GM23248 (cell line): ENCODE data around the gene DMRTC2. TPM values are rescaled to one million over a fixed set of nuclear protein-coding genes. Genes with fewer than 3 reads are reported as not detected.

Experiments
- DNase-seq: peaks from one replicate; pipeline ENCODE4 v3.0.0-alpha.2; 2015
- H2AFZ ChIP-seq: fragments of 200-600 bp; sonication (generic); 2 replicates; pipeline ENCODE4 v1.6.1; 2016; ENCODE audit warnings: antibody characterized with exemption
- H3F3A ChIP-seq: fragments of 200-600 bp; sonication (generic); 2 replicates; pipeline ENCODE4 v1.6.1; 2016; ENCODE audit warnings: mild to moderate bottlenecking, antibody characterized with exemption, mixed run types; ENCODE audit not compliant: insufficient read depth
- H3K27ac ChIP-seq: fragments of 200-600 bp; sonication (generic); 2 replicates; pipeline ENCODE4 v1.5.1; 2016; ENCODE audit warnings: mild to moderate bottlenecking
- H3K27me3 ChIP-seq: fragments of 200-600 bp; sonication (generic); replicated peaks from 2 replicates; pipeline ENCODE4 v1.6.1; 2016; ENCODE audit warnings: mild to moderate bottlenecking; ENCODE audit not compliant: insufficient read depth
- H3K36me3 ChIP-seq: fragments of 200-600 bp; sonication (generic); 2 replicates; pipeline ENCODE4 v1.6.1; 2016; ENCODE audit warnings: low read depth, mild to moderate bottlenecking
- H3K4me1 ChIP-seq: fragments of 200-600 bp; sonication (generic); 2 replicates; pipeline ENCODE4 v1.6.1; 2016; ENCODE audit warnings: mild to moderate bottlenecking; ENCODE audit not compliant: insufficient read depth
- H3K4me2 ChIP-seq: fragments of 200-600 bp; sonication (generic); one replicate; pipeline ENCODE4 v1.6.1; 2016; ENCODE audit warnings: mild to moderate bottlenecking; ENCODE audit not compliant: unreplicated experiment
- H3K4me3 ChIP-seq: fragments of 200-600 bp; sonication (generic); 2 replicates; pipeline ENCODE4 v1.5.1; 2016; ENCODE audit warnings: mild to moderate bottlenecking
- H3K79me2 ChIP-seq: fragments of 200-600 bp; sonication (generic); 2 replicates; pipeline ENCODE4 v1.6.1; 2016; ENCODE audit warnings: mild to moderate bottlenecking; ENCODE audit not compliant: insufficient read depth
- H3K9ac ChIP-seq: fragments of 200-600 bp; sonication (generic); 2 replicates; pipeline ENCODE4 v1.6.1; 2016; ENCODE audit warnings: mild to moderate bottlenecking
- H3K9me2 ChIP-seq: fragments of 200-600 bp; sonication (generic); 2 replicates; pipeline ENCODE4 v1.6.1; 2016; ENCODE audit warnings: mixed run types, mild to moderate bottlenecking, moderate library complexity; ENCODE audit not compliant: insufficient read depth
- H3K9me3 ChIP-seq: fragments of 200-600 bp; sonication (generic); one replicate; pipeline ENCODE4 v1.6.1; 2017; ENCODE audit warnings: low read depth
- H4K20me1 ChIP-seq: fragments of 200-600 bp; sonication (generic); 2 replicates; pipeline ENCODE4 v1.6.0; 2016; ENCODE audit not compliant: insufficient read depth
- EZH2 ChIP-seq: fragments of 200-600 bp; sonication (generic); IDR thresholded peaks from 2 replicates; pipeline ENCODE4 v1.6.1; 2018; ENCODE audit warnings: antibody characterized with exemption, mild to moderate bottlenecking; ENCODE audit not compliant: insufficient read depth, poor library complexity, severe bottlenecking
- EZH2phosphoT487 ChIP-seq: fragments of 200-600 bp; sonication (generic); IDR thresholded peaks from 2 replicates; pipeline ENCODE4 v1.6.1; 2018; ENCODE audit warnings: antibody characterized with exemption, moderate library complexity, mild to moderate bottlenecking, low read depth; ENCODE audit not compliant: insufficient read depth
- WGBS, 2 experiments: methylation state at CpG; one replicate each; pipeline ENCODE4 v1.1.6; 2015 to 2017; ENCODE audit warnings: low lambda C conversion rate in 2 of 2, low coverage in 1 of 2; ENCODE audit errors: missing lambda C conversion rate in 2 of 2; 5-methylcytosine and 5-hydroxymethylcytosine counted together
- in situ Hi-C: fragments of 300-500 bp; cut with MboI; formaldehyde crosslinking; loops from 2 replicates; pipeline ENCODE4 v1.15.0; 2020
- polyA plus RNA-seq: library from polyadenylated mRNA; unstranded; fragments of >200 nt; fragmentation: Nextera tagmentation; extraction: Ambion mirVana; gene quantifications from 2 replicates; pipeline ENCODE4 v1.2.1, GENCODE V29; 2016
- total RNA-seq: library from RNA; depleted of rRNA; stranded (reverse); fragments of >200 nt; shearing (Covaris generic); gene quantifications from 2 replicates; pipeline ENCODE4 v1.2.3, GENCODE V29; 2014

Gene DMRTC2
- total and polyA plus RNA-seq, 2 experiments from 2014 or later, result not detected

DNA sequence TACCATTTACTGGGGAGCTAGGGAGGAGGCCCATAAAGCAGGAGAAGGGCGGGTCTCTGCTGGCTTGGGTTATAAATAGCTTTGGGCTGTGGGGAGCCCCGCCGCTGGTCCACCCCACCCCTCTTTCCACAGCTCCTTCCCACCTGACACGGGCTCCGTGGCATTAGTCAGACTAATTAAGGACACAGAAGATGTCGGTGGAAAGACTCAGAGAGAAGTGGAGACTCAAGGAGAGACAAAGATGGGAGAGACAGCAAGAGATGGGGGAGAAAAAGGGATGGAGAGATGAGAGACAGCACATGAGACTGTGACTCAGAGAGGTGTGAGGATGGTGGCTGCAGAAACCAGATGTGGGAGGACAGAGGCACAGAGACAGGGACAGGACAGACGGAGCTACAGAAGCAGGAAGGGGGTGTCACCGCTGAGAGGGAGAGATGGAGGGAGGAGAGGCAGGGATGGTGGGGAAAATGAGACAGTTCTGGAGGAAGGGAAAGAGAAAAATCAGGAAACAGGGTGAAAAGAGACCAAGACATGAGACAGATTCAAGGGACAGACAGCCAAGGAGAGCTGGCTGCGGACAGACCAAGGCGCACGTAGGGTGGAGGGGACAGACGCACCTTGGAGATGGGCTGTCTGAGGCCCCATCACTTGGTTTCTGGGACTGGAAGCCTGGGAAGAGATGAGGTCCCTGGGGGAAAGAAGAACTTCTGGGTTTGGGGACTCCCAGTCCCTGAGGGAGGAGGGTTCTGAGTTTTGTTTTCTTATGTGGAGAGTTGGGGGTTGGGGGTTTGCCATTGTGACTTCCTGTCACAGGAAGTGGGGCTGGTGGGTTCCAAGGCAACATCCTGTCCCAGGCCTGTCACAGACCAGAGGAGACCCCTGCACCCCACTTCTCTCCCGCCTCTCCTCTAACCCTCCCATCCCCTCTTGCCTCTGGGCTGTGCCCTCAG, 42.2 kb downstream of the DMRTC2 start:
- Histone ChIP-seq H4K20me1 (no peaks in the 10 kb centered on the region), H3K4me2 (peak overlapping the region; percentile 42), H3K9me2 (no peaks in the 10 kb centered on the region), H3K79me2 (peaks cover 69% of the 10 kb centered on the region), H3K9ac (0 out of 2 replicates have a peak overlapping the region, but pooled peaks have one; percentile 18), H3K36me3 (no peaks in the 10 kb centered on the region; the same call in 1 of the 2 replicates), H3K4me1 (peaks cover 11% of the 10 kb centered on the region), H2AFZ (no peak overlapping the region), H3K27ac (no peak overlapping the region), H3K4me3 (no peak overlapping the region), H3K27me3 (no peaks in the 10 kb centered on the region), H3F3A (peaks cover 11% of the 10 kb centered on the region), H3K9me3 (no peaks in the 10 kb centered on the region)
- no peak for DNase-seq
- 81 to 82% methylated on average over 12 to 13 of the region's 13 CpGs for WGBS, 2 experiments
- TF ChIP-seq EZH2phosphoT487 (no peak), EZH2 (no peak)
- in situ Hi-C loops, result no loop called here

DNA sequence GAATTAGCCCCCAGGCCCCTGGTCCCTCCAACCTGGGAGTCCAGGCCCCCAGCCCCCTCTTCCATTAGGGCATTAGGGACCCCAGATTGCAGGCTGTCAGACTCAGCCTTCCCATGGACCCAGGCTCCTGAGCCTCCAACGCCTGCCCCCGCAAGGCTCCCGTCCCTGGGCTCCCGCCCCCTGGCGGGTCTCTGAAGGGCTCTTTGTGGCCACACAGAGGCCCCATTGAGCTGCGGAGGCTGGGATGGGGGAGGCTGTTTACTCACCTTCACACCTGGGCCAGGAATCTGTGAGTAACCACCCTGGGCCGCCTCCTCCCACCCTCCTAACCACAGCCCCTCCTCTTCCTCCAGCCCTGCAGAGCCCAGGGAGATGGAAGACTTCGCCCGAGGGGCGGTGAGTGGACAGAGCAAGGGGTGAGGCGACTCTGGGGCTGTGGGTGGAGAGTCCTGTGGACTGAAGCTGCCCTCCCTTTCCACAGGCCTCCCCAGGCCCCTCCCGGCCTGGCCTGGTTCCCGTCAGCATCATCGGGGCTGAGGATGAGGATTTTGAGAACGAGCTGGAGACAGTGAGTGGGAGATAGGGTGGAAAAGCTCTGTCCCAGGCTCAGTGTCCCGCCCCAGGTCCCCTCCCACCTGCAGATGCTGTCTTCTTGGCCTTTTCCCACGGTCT, 43.0 kb downstream of the DMRTC2 start:
- peak; percentile 49 for DNase-seq
- H4K20me1 ChIP-seq, result no peaks in the 10 kb centered on the region
- TF ChIP-seq EZH2 (no peak), EZH2phosphoT487 (no peak)
- H2AFZ ChIP-seq, result no peak overlapping the region
- no peak overlapping the region for H3K27ac ChIP-seq
- peaks cover 69% of the 10 kb centered on the region for H3K79me2 ChIP-seq
- no peaks in the 10 kb centered on the region for H3K9me2 ChIP-seq
- peaks cover 6% of the 10 kb centered on the region; the same call in 1 of the 2 replicates for H3F3A ChIP-seq
- peaks cover 11% of the 10 kb centered on the region for H3K4me1 ChIP-seq
- no peak overlapping the region for H3K9ac ChIP-seq
- H3K27me3 ChIP-seq, result no peaks in the 10 kb centered on the region
- no peaks in the 10 kb centered on the region; the same call in 1 of the 2 replicates for H3K36me3 ChIP-seq
- H3K4me2 ChIP-seq, result no peak overlapping the region
- H3K4me3 ChIP-seq, result no peak overlapping the region
- in situ Hi-C loops, result no loop called here
- H3K9me3 ChIP-seq, result no peaks in the 10 kb centered on the region
- 66 to 72% methylated on average over 14 to 16 of the region's 17 CpGs for WGBS, 2 experiments

DNA sequence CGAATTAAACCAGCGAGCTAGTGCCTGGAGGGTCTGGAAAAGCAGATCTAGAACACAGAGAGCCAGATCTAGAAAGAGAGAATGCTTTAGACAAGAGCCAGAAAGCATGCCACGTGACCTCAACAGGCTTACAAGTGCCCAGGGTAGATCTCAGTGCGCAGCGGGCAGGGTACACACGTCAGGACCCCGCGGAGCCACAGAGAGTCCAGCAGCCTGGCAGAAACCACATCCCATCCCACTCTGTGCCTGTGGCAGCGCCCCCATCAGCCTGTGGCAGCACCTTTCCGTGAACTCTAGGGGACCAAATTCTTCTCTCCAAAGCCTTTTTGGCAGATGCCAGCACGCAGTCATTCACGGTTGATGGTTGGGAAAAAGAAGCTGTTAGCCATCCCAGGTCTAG, 44.1 kb downstream of the DMRTC2 start:
- Histone ChIP-seq H3K4me3 (no peak overlapping the region), H3K9ac (no peak overlapping the region), H3K4me1 (peaks cover 11% of the 10 kb centered on the region), H3K9me2 (no peaks in the 10 kb centered on the region), H3K4me2 (no peak overlapping the region), H3F3A (no peaks in the 10 kb centered on the region; the same call in 1 of the 2 replicates), H3K27ac (no peak overlapping the region), H3K27me3 (no peaks in the 10 kb centered on the region), H4K20me1 (no peaks in the 10 kb centered on the region), H3K36me3 (no peaks in the 10 kb centered on the region; the same call in 1 of the 2 replicates), H3K9me3 (no peaks in the 10 kb centered on the region), H2AFZ (no peak overlapping the region), H3K79me2 (peaks cover 69% of the 10 kb centered on the region)
- no peak for TF ChIP-seq EZH2
- TF ChIP-seq EZH2phosphoT487, result no peak
- DNase-seq, result no peak
- in situ Hi-C loops, result no loop called here
- 90 to 91% methylated on average over 12 of the region's 12 CpGs for WGBS, 2 experiments

DNA sequence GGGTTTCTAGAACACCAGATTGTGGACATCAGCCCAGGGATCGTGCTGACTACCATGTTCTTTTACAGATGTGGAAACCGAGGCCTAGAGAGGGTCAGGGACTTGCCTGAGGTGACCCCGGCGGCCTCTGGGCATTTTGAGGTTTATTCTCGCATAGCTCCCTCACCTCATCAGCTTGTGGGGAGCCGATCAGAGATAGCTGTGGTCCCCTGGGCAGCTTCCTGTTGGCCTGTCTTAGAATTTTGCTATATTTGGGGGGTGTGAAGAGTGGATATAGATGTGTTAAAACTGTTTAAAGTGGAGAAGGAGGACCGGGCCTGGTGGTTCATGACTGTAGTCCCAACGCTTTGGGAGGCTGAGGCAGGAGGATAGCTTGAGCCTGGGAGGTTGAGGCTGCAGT, 45.1 kb downstream of the DMRTC2 start:
- in situ Hi-C loops, result no loop called here
- Histone ChIP-seq H2AFZ (no peak overlapping the region), H3K9me2 (no peaks in the 10 kb centered on the region), H3K27me3 (no peaks in the 10 kb centered on the region), H3K4me3 (no peak overlapping the region), H3K4me2 (no peak overlapping the region), H3K4me1 (peaks cover 9% of the 10 kb centered on the region), H3K36me3 (no peaks in the 10 kb centered on the region; the same call in 1 of the 2 replicates), H3K9me3 (no peaks in the 10 kb centered on the region), H3F3A (no peaks in the 10 kb centered on the region; the same call in 1 of the 2 replicates), H4K20me1 (no peaks in the 10 kb centered on the region), H3K9ac (no peak overlapping the region), H3K79me2 (peaks cover 62% of the 10 kb centered on the region), H3K27ac (no peak overlapping the region)
- no peak for DNase-seq
- TF ChIP-seq EZH2phosphoT487, result no peak
- no peak for TF ChIP-seq EZH2
- 84 to 87% methylated on average over 8 of the region's 8 CpGs for WGBS, 2 experiments
